Small intestine (tissue), 16 donors: ENCODE results near the gene CHST11. TPM values are rescaled to one million over a fixed set of nuclear protein-coding genes. Genes with fewer than 3 reads are reported as not detected.

Experiments used
- DNase-seq, 2 donors: peaks; one replicate each; pipeline versions ENCODE4 v3.0.0 to v3.0.0-alpha.2; 2013
- FAIRE-seq: peaks from 2 replicates; lab custom pipeline; 2012; peaks lifted over from hg19 to GRCh38; lab: Jason Lieb, UNC
- H3K27ac ChIP-seq, 3 donors: one replicate each; pipeline ENCODE4 v1.5.1; 2013; ENCODE audit warnings: low read length in 2 of 3, mild to moderate bottlenecking in 2 of 3, control low read depth in 1 of 3, inconsistent platforms in 1 of 3, low read depth in 1 of 3, moderate library complexity in 1 of 3
- H3K27me3 ChIP-seq, 3 donors: one replicate each; pipeline ENCODE4 v1.6.1; 2013; ENCODE audit warnings: low read length in 3 of 3, inconsistent platforms in 1 of 3; ENCODE audit not compliant: control insufficient read depth in 3 of 3, insufficient read depth in 3 of 3
- H3K36me3 ChIP-seq, 3 donors: one replicate each; pipeline ENCODE4 v1.6.1; 2013; ENCODE audit warnings: low read length in 3 of 3, inconsistent platforms in 1 of 3, low read depth in 1 of 3, mild to moderate bottlenecking in 1 of 3, moderate library complexity in 1 of 3; ENCODE audit not compliant: control insufficient read depth in 3 of 3, insufficient read depth in 2 of 3
- H3K4me1 ChIP-seq, 3 donors: one replicate each; pipeline ENCODE4 v1.6.1; 2013; ENCODE audit warnings: low read length in 2 of 3, inconsistent platforms in 1 of 3, low read depth in 1 of 3, mild to moderate bottlenecking in 1 of 3, moderate library complexity in 1 of 3; ENCODE audit not compliant: control insufficient read depth in 3 of 3, insufficient read depth in 2 of 3
- H3K4me3 ChIP-seq, 3 donors: one replicate each; pipeline ENCODE4 v1.5.1; 2013; ENCODE audit warnings: low read length in 3 of 3, control low read depth in 1 of 3, inconsistent platforms in 1 of 3, low read depth in 1 of 3, mild to moderate bottlenecking in 1 of 3, moderate library complexity in 1 of 3
- H3K9me3 ChIP-seq, 2 donors: one replicate each; pipeline ENCODE4 v1.6.1; 2013; ENCODE audit warnings: low read depth in 1 of 2, low read length in 1 of 2; ENCODE audit not compliant: control insufficient read depth in 2 of 2, insufficient read depth in 1 of 2
- WGBS, 3 donors: extraction: QIAGEN DNeasy Blood & Tissue Kit; methylation state at CpG; one replicate each; pipeline ENCODE4 v1.1.7; 2013; 5-methylcytosine and 5-hydroxymethylcytosine counted together
- long read RNA-seq, 10 donors: transcript quantifications; one replicate each; lab custom pipeline, GENCODE V29; 2026
- polyA plus RNA-seq, 4 donors: library from polyadenylated mRNA; stranded (reverse) in 3 of 4; unstranded in 1 of 4; fragments of 200-250 nt in 3 of 4; fragments of 120-200 nt in 1 of 4; gene quantifications; one replicate each; pipeline versions ENCODE4 v1.2.1 to v1.2.3, GENCODE V29; 2013
- donor health status: healthy with polysubstance abuse.
- donor health status: control.
- donor health status: control.
- donor health status: Bipolar disorder and iron deficiency.
- donor health status: healthy.

Gene CHST11
- polyA plus RNA-seq: 1 to 10 TPM in 3 of 4 donors, under 1 TPM in 1; 0.89 to 3.0 (median 2.0) TPM
- long read RNA-seq, donor 1, full-length matches to known transcripts: 6 of 6 reads
- long read RNA-seq, donor 1, partial matches to known transcripts: 0 of 6 reads
- long read RNA-seq, donor 1, other reads (novel, unspliced or antisense): 0 of 6 reads
- long read RNA-seq, donor 2, full-length matches to known transcripts: 1 of 1 reads
- long read RNA-seq, donor 2, partial matches to known transcripts: 0 of 1 reads
- long read RNA-seq, donor 2, other reads (novel, unspliced or antisense): 0 of 1 reads
- long read RNA-seq, donor 3, full-length matches to known transcripts: 7 of 7 reads
- long read RNA-seq, donor 3, partial matches to known transcripts: 0 of 7 reads
- long read RNA-seq, donor 3, other reads (novel, unspliced or antisense): 0 of 7 reads
- long read RNA-seq, donor 4: 0 reads
- long read RNA-seq, donor 5, full-length matches to known transcripts: 1 of 1 reads
- long read RNA-seq, donor 5, partial matches to known transcripts: 0 of 1 reads
- long read RNA-seq, donor 5, other reads (novel, unspliced or antisense): 0 of 1 reads
- long read RNA-seq, donor 6, full-length matches to known transcripts: 4 of 4 reads
- long read RNA-seq, donor 6, partial matches to known transcripts: 0 of 4 reads
- long read RNA-seq, donor 6, other reads (novel, unspliced or antisense): 0 of 4 reads
- long read RNA-seq, donor 7: 0 reads
- long read RNA-seq, donor 8: 0 reads
- long read RNA-seq, donor 9, partial matches to known transcripts: 0 of 1 reads
- long read RNA-seq, donor 9, other reads (novel, unspliced or antisense): 0 of 1 reads
- long read RNA-seq, donor 10, full-length matches to known transcripts: 1 of 1 reads
- long read RNA-seq, donor 10, partial matches to known transcripts: 0 of 1 reads
- long read RNA-seq, donor 10, other reads (novel, unspliced or antisense): 0 of 1 reads

GRCh38 chr12:104456417-104456949, at the start of gene CHST11:
Gene CHST11, plus strand, starts transcription at chr12:104456948.
- peak within 1 kb of the TSS; percentile 60 to 90 (median 64) for H3K27ac ChIP-seq
- DNase-seq (peak in 1 of 2 donors; percentile 52), FAIRE-seq (no peak)
- H3K27me3 ChIP-seq: peaks cover 0 to 47% (median 2%) of the 10 kb centered on the region in 3 donors
- H3K4me1 ChIP-seq: peaks cover 0 to 4% (median 2%) of the 10 kb centered on the region in 3 donors
- WGBS, 3 donors: 0 to 1% (median 1%) methylated on average over 39 to 47 of the region's 47 CpGs
- H3K9me3 ChIP-seq: no peaks in the 10 kb centered on the region
- H3K36me3 ChIP-seq: no peaks in the 10 kb centered on the region
- peak within 1 kb of the TSS; percentile 74 to 95 (median 74) for H3K4me3 ChIP-seq

DNA sequence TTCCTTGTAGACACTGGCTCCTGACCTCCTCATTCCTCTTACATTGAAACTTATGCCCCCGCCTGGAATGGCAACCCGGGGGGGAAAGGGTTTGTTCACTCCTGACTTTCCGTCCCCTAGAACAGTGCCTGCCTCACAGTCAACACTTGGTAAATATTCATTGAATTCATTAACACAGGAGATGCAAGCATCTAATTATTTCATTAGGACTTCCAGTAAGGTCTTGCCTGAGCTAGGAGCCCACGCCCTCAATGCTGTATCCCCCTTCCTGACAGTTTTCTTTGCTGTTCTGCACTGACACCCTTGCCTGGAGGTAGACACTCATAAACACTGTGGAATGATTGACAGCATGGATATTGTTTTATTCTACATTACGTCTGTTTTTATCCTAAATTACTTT, 49.3 kb upstream of the CHST11 start:
- FAIRE-seq: no peak
- H3K27ac ChIP-seq: no peak overlapping the region
- no peaks in the 10 kb centered on the region for H3K36me3 ChIP-seq
- 87 to 92% (median 90%) methylated on average over 5 of the region's 5 CpGs for WGBS, 3 donors
- no peaks in the 10 kb centered on the region for H3K27me3 ChIP-seq
- DNase-seq: no peak
- H3K4me3 ChIP-seq: no peak overlapping the region
- H3K9me3 ChIP-seq: no peaks in the 10 kb centered on the region
- H3K4me1 ChIP-seq: peaks cover 0 to 3% (median 2%) of the 10 kb centered on the region in 3 donors

- Histone ChIP-seq H3K9me3 (no peaks in the 10 kb centered on the region), H3K4me3 (no peak overlapping the region), H3K36me3 (no peaks in the 10 kb centered on the region), H3K27me3 (no peaks in the 10 kb centered on the region), H3K4me1 (peaks cover 0 to 3% (median 2%) of the 10 kb centered on the region in 3 donors), H3K27ac (no peak overlapping the region)
- DNase-seq (no peak), FAIRE-seq (no peak)
- WGBS, 3 donors: 28 to 69% (median 53%) methylated on average over 4 of the region's 4 CpGs
These were observed 48.8 kb upstream of the CHST11 start for GRCh38 chr12:104407922-104408321.

DNA sequence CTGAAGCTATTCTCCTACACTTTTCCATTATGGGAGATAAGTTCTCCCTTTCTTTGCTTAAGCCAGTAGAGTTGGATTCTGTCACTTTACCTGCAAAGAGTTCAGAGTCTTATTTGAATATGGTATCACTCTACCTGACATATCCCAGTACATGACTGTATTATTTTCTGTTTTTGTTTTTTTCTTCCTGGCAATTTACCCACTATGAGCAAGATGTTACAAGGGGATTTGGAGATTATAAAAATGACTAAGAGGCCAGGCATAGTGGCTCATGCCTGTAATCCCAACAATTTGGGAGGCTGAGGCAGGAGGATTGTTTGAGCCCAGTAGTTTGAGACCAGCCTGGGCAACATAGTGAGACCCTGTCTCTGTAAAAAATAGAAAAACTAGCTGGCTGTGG, 46.4 kb upstream of the CHST11 start:
- Histone ChIP-seq H3K4me3 (no peak overlapping the region), H3K27me3 (no peaks in the 10 kb centered on the region), H3K27ac (no peak overlapping the region), H3K9me3 (no peaks in the 10 kb centered on the region), H3K36me3 (no peaks in the 10 kb centered on the region), H3K4me1 (peaks cover 0 to 3% (median 2%) of the 10 kb centered on the region in 3 donors)
- FAIRE-seq (no peak), DNase-seq (no peak)

- Histone ChIP-seq H3K27me3 (no peaks in the 10 kb centered on the region), H3K36me3 (no peaks in the 10 kb centered on the region), H3K4me1 (peaks cover 0 to 3% (median 2%) of the 10 kb centered on the region in 3 donors), H3K9me3 (no peaks in the 10 kb centered on the region), H3K4me3 (no peak overlapping the region), H3K27ac (no peak overlapping the region)
- DNase-seq (no peak), FAIRE-seq (no peak)
- 89 to 96% (median 94%) methylated on average over 1 of the region's 1 CpG for WGBS, 3 donors
These were observed 46.0 kb upstream of the CHST11 start for GRCh38 chr12:104410786-104411185.

DNA sequence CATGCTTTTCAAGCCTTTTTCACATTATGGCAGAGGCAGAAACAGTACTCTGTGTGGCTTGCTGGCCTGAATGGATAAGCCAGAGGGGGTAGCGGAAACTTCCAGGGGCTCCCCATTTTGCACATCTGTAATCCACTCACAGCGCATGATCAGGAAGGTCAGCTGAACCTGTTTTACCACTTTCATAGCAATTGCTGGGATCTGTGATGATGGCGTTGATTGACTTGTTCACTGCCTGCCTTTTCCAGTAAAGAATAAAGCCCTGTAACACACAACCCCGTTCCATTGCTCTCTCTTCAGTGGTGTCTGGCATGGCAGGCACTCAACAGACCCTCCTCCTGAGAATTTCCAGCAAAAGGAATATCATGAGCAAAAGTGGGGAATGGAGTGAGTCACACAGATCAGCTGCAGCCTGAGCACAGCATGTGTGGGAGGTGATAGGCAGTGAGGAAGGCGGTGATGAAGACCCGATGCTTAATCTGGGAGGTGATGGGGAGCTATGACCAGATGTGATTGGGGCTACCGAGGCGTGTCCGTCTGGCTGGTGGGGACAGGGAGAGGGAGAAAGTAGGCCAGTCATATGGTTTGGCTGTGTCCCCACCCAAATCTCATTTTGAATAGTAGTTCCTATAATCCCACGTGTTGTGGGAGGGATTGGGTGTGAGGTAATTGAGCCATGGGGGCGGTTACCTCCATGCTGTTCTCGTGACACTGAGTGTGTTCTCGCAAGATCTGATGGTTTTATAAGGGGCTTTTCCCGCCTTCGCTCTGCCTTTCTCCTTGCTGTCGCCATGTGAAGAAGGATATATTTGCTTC, 44.7 kb upstream of the CHST11 start:
- Histone ChIP-seq H3K9me3 (no peaks in the 10 kb centered on the region), H3K4me1 (peaks cover 0 to 3% (median 2%) of the 10 kb centered on the region in 3 donors), H3K4me3 (no peak overlapping the region), H3K27ac (no peak overlapping the region), H3K27me3 (no peaks in the 10 kb centered on the region), H3K36me3 (no peaks in the 10 kb centered on the region)
- WGBS, 3 donors: 80 to 85% (median 83%) methylated on average over 16 of the region's 16 CpGs
- DNase-seq: no peak
- no peak for FAIRE-seq

- H3K36me3 ChIP-seq: no peaks in the 10 kb centered on the region
- H3K9me3 ChIP-seq: no peaks in the 10 kb centered on the region
- no peaks in the 10 kb centered on the region for H3K27me3 ChIP-seq
- no peak for DNase-seq
- no peak for FAIRE-seq
- peaks cover 0 to 3% (median 2%) of the 10 kb centered on the region in 3 donors for H3K4me1 ChIP-seq
- H3K4me3 ChIP-seq: no peak overlapping the region
- H3K27ac ChIP-seq: no peak overlapping the region
- 69 to 84% (median 71%) methylated on average over 8 of the region's 8 CpGs for WGBS, 3 donors
These were observed 44.1 kb upstream of the CHST11 start for GRCh38 chr12:104412681-104413080.
